D721Med (cell line): ENCODE results near the gene RSPH6A.

Experiments used
- DNase-seq: peaks from one replicate; pipeline ENCODE4 v3.0.0; 2011; ENCODE audit warnings: low spot score; ENCODE audit not compliant: insufficient read length
- FAIRE-seq: peaks from 2 replicates; lab custom pipeline; 2011; peaks lifted over from hg19 to GRCh38; lab: Jason Lieb, UNC
- CTCF ChIP-seq: IDR thresholded peaks from 2 replicates; pipeline ENCODE4 v1.5.1; 2012; ENCODE audit warnings: mild to moderate bottlenecking, control low read depth; ENCODE audit not compliant: insufficient read depth; ENCODE audit errors: missing control alignments

Gene RSPH6A

GRCh38 chr19:45765702-45766295 is 49.3 kb downstream of the RSPH6A start:
- DNase-seq (no peak), FAIRE-seq (no peak)
- TF ChIP-seq CTCF: no peak

GRCh38 chr19:45764945-45765701 is 50.0 kb downstream of the RSPH6A start:
- TF ChIP-seq CTCF: no peak
- DNase-seq (no peak), FAIRE-seq (no peak)

- no peak for DNase-seq
- no peak for TF ChIP-seq CTCF
- FAIRE-seq: no peak
These were observed 50.6 kb downstream of the RSPH6A start for GRCh38 chr19:45764475-45764874.

- no peak for FAIRE-seq
- no peak for TF ChIP-seq CTCF
- no peak for DNase-seq
These were observed 51.3 kb downstream of the RSPH6A start for GRCh38 chr19:45763691-45764294.

- no peak for FAIRE-seq
- DNase-seq: no peak
- TF ChIP-seq CTCF: no peak
These were observed 52.1 kb downstream of the RSPH6A start for GRCh38 chr19:45762870-45763631.

GRCh38 chr19:45761714-45762113 is 53.4 kb downstream of the RSPH6A start:
- no peak for TF ChIP-seq CTCF
- DNase-seq: no peak
- no peak for FAIRE-seq
